ENCODE results near the gene CDK15.

The CDK15 gene

GRCh38 chr2:201866643-201867473 is 60.5 kb downstream of the CDK15 start:
- no peak for TF ChIP-seq JUND (IDR thresholded peaks at IDR 0.05; ENCODE audit: low read depth)
- DNase-seq (ENCODE audit: low read depth in 1 of 2, low spot score in 1 of 2), result no peak
- in situ Hi-C loops (cut with HindIII; ENCODE audit: low pct_unique_long_range_greater_than_20kb, low sequenced_read_pairs), result no loop called here

DNA sequence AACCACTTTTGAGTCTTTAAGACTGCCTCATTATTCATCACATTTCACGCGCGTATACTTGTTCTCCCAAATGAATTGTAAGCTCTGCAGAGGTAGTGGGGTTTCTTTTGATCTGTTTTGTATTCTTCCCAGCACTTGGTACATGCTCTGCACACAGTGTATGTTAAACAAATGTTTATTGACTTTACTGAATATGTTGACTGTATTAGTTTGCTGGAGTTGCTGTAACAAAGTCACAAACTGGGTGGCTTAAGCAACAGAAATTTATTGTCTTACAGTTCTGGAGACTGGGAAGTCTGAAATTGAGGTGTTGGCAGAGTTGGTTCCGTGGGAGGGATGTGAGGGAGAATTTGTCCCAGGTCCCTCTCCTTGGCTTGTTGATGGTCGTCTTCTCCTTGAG is 65.1 kb downstream of the CDK15 start:
- no peak for TF ChIP-seq JUND (IDR thresholded peaks at IDR 0.05; ENCODE audit: low read depth)
- in situ Hi-C loops (cut with HindIII; ENCODE audit: low pct_unique_long_range_greater_than_20kb, low sequenced_read_pairs), result no loop called here
- DNase-seq (ENCODE audit: low read depth in 1 of 2, low spot score in 1 of 2), result no peak

DNA sequence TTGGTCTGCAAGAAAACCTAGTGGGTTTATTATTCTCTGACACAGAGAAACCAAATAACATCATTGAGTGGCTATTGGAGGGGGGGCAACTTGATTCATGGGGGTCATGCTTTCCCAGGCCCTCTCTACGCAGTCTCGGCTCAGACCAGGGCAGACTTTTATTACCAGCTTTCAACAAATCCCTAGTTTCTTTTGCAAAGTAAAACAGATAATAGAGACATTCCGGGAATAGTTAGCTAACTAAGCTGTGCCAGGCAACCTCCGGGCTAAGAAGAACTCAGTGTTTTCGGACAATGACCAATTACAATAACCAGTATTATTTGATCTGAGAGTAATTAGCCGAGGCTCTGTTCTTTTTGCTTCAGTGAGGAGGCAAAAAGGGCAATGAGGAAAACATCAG is 66.3 kb downstream of the CDK15 start:
- no peak for DNase-seq (ENCODE audit: low read depth in 1 of 2, low spot score in 1 of 2)
- TF ChIP-seq JUND (IDR thresholded peaks at IDR 0.05; ENCODE audit: low read depth), result no peak
- in situ Hi-C loops (cut with HindIII; ENCODE audit: low pct_unique_long_range_greater_than_20kb, low sequenced_read_pairs), result no loop called here

DNA sequence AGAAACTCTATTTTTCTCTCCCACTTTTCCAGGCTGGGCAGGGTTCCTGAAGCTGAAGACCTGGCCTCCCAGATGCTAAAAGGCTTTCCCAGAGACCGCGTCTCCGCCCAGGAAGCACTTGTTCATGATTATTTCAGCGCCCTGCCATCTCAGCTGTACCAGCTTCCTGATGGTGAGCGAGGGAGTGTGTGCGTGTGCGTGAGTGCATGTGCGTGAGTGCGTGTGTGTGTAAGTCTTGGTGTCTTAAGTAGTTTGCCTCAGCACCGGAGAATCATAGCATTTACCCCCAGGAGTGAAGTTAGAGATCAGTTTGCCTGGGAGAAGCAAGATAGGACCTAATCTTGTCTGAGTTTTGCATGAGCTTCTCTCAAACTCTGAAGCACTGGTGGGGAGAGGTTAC is 73.7 kb downstream of the CDK15 start:
- in situ Hi-C loops (cut with HindIII; ENCODE audit: low pct_unique_long_range_greater_than_20kb, low sequenced_read_pairs), result no loop called here
- no peak for TF ChIP-seq JUND (IDR thresholded peaks at IDR 0.05; ENCODE audit: low read depth)
- DNase-seq (ENCODE audit: low read depth in 1 of 2, low spot score in 1 of 2), result no peak

- in situ Hi-C loops (cut with HindIII; ENCODE audit: low pct_unique_long_range_greater_than_20kb, low sequenced_read_pairs), result no loop called here
- no peak for TF ChIP-seq JUND (IDR thresholded peaks at IDR 0.05; ENCODE audit: low read depth)
- DNase-seq (ENCODE audit: low read depth in 1 of 2, low spot score in 1 of 2), result no peak
These were observed 74.2 kb downstream of the CDK15 start for GRCh38 chr2:201880579-201880978.

- DNase-seq (ENCODE audit: low read depth in 1 of 2, low spot score in 1 of 2), result no peak
- in situ Hi-C loops (cut with HindIII; ENCODE audit: low pct_unique_long_range_greater_than_20kb, low sequenced_read_pairs), result no loop called here
- no peak for TF ChIP-seq JUND (IDR thresholded peaks at IDR 0.05; ENCODE audit: low read depth)
These were observed 74.8 kb downstream of the CDK15 start for GRCh38 chr2:201880993-201881611.

DNA sequence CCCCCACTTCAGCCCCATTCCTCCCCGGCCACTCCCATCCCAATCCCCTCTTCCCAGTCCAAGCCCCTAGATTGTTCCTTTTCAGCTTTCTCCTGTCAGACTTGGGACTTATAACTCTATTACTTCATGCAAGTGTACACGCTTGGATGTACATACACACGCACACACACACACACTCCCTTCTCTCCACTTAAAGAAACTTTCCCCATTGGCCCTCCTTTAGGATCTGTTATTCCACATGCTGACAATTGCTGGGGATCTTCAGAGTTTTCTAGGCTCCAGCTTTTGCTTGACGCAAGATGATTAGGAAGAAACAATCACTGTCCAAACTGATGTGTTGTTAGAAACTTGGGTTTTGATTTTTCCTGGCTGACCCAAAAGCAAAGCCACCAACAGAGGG is 75.4 kb downstream of the CDK15 start:
- TF ChIP-seq JUND (IDR thresholded peaks at IDR 0.05; ENCODE audit: low read depth), result no peak
- no peak for DNase-seq (ENCODE audit: low read depth in 1 of 2, low spot score in 1 of 2)
- in situ Hi-C loops (cut with HindIII; ENCODE audit: low pct_unique_long_range_greater_than_20kb, low sequenced_read_pairs), result no loop called here

DNA sequence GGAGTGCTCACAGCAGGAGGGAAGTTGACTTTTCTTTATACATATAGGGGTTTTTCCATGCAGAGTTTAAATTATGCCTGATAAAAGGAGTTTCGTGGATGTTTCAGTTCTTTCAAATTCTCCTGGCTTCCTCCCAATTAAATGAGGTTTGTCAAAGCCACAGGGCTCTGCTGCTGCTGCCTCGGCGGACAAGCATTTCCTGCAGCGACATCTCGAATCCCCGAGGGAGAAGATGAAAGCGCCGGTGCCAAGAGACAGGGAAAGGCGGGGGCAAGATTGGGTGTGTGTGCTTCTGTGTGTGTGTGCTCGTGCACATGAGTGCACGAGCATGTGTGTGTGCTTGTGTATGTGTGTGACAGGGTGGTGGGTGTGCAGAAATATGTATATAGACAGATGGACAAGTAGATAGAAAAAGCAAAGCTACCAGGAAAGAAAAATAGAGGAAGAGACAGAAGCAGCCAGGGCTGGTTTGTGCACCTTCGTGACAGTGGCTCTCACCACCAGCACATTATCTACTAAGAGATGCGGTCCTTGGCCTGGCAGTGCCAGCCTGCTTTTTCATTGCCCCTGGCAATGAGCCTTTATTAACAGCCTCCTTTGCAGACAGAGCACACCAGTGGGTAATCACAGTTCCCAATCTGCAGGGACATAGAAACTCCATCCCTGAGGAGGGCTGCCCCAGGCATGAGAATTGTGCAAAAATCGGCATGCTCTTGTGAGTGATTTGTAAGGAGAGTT is 76.2 kb downstream of the CDK15 start:
- in situ Hi-C loops (cut with HindIII; ENCODE audit: low pct_unique_long_range_greater_than_20kb, low sequenced_read_pairs), result no loop called here
- TF ChIP-seq JUND (IDR thresholded peaks at IDR 0.05; ENCODE audit: low read depth), result no peak
- DNase-seq (ENCODE audit: low read depth in 1 of 2, low spot score in 1 of 2), result no peak

DNA sequence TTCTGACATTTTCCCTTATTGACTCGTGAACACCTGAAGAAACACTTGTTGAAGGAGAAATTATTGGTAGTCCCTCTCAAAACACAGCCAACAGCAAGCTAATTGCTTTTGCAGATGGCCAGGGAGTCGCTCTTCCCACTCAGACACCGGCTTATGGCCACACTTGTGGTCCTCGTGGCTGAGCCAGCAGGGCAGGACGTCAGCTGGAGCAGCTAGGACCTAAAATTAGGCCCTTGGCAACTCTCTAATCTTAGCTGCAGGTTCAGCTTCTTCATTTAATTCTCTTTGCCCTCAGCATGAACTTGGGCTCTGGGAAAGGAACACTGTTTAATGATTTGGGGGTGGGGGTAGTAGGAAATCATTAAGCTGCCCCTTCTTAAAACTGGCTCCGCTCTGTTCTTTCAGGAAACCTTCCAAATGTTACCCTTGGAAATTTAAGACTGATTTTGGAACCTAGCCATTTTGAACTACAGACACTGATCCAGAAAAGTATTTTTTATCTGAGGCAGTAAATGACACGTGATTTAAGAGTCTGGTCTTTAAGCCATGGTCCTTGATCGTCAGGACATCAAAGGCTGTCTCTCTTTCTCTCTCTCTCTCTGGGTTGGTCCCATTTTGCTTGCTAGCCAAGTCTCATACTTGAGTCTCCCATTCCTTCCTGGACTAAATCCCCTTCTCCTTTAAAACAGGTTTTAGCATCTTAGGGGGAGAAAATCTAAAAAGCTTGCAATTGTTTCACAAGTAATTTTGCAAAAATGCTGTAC is 77.5 kb downstream of the CDK15 start:
- no peak for TF ChIP-seq JUND (IDR thresholded peaks at IDR 0.05; ENCODE audit: low read depth)
- DNase-seq (ENCODE audit: low read depth in 1 of 2, low spot score in 1 of 2), result no peak
- in situ Hi-C loops (cut with HindIII; ENCODE audit: low pct_unique_long_range_greater_than_20kb, low sequenced_read_pairs), result no loop called here

GRCh38 chr2:201886504-201886903 is 80.2 kb downstream of the CDK15 start:
- in situ Hi-C loops (cut with HindIII; ENCODE audit: low pct_unique_long_range_greater_than_20kb, low sequenced_read_pairs), result no loop called here
- DNase-seq (ENCODE audit: low read depth in 1 of 2, low spot score in 1 of 2), result no peak
- TF ChIP-seq JUND (IDR thresholded peaks at IDR 0.05; ENCODE audit: low read depth), result no peak

DNA sequence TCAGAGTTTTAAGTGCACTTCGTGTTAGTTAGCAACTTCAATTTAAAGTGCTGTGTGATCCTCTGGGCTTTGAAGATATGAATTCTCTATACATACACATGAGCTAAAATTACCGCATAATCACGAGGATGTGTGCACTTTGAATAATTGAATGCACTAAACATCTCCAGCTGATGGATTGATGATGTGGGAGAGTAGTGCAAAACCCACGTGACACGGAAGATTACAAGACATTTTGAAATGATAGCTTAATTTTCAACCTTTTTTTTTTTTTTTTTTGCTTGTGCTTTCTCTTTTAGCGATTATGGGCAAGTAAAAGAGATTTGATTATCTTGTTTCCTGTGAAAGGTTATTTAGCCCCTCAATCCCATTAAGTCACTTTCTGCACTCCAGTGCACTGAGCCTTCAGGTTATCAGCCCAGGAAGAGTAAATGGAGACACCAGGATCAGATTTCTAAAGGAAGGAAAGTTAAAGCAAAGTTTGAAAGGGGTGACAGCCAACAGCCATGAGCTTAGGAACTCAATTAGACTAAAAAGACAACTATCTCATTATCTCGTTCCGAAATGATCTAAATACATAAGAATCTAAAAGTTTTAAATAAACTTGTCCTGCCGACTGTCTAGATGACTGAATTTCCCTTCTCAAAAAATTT is 81.6 kb downstream of the CDK15 start:
- no peak for DNase-seq (ENCODE audit: low read depth in 1 of 2, low spot score in 1 of 2)
- in situ Hi-C loops (cut with HindIII; ENCODE audit: low pct_unique_long_range_greater_than_20kb, low sequenced_read_pairs), result no loop called here
- TF ChIP-seq JUND (IDR thresholded peaks at IDR 0.05; ENCODE audit: low read depth), result no peak

- DNase-seq (ENCODE audit: low read depth in 1 of 2, low spot score in 1 of 2), result no peak
- TF ChIP-seq JUND (IDR thresholded peaks at IDR 0.05; ENCODE audit: low read depth), result no peak
These were observed 82.1 kb downstream of the CDK15 start for GRCh38 chr2:201888426-201888800.

More at GRCh38 chr2:201888426-201888800, 82.1 kb downstream of the CDK15 start:
- in situ Hi-C loops (cut with HindIII; ENCODE audit: low pct_unique_long_range_greater_than_20kb, low sequenced_read_pairs), result no loop called here

Measured in T47D (cell line).